ENCODE results near the gene N4BP3. TPM values are rescaled to one million over a fixed set of nuclear protein-coding genes. Genes with fewer than 3 reads are reported as not detected.

The N4BP3 gene
- total RNA-seq, 8 experiments from 2014 or later, result 0.41 to 11.4 (median 7.8) TPM

DNA sequence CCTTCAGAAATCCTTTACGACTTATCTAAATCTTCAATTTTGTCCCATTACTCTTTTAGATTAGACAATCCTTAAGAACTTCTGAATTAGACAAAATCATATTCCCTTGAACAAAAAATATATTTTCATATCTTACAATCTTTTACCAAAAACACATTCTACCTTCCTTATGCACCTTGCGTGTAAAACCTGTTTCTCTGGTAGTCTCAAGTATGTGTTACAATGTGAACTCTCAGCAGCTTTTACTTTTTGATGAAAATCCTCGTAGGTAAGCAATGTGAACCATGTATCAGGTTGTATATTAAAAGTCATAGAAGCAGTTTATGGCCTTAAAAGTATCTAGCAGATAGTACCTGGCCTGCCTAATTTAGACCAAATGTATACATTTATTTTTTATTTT, 61.1 kb downstream of the N4BP3 start:
- Histone ChIP-seq H3K4me1 (replicated peaks in 1 of 2) (no peaks in the 10 kb centered on the region), H3K27ac (no peak overlapping the region), H3K4me3 (no peak overlapping the region)
- in situ Hi-C loops (cut with MboI; ENCODE audit: low pct_unique_long_range_greater_than_20kb in 2 of 9, low sequenced_read_pairs in 9 of 9, unreplicated experiment in 9 of 9), result loop anchor here in 4 of 9 experiments (25.0 kb wide), 2 partner anchors 112 to 562 kb away; partner anchors contain the start of gene B4GALT7 (in 1 of the 4)
- no peak for ATAC-seq (replicated peaks in 6 of 8)
- 46 to 100% (median 83%) methylated on average over 1 to 3 of the region's 3 CpGs; no CpG with 5 or more reads in 1 of the 10 experiments for WGBS, 10 experiments

Other genes starting within 250 kb of the N4BP3 start
- gene PROP1, start 117.3 kb upstream of the N4BP3 start, total RNA-seq, result under 1 TPM in 5 of 8 experiments, not detected in 3; 0.13 to 0.85 (median 0.41) TPM
- 10 to 100 TPM; 12.4 to 34.7 (median 21.0) TPM for gene RMND5B, start 17.5 kb downstream of the N4BP3 start, total RNA-seq
- 100 to 1,000 TPM; 135 to 290 (median 207) TPM for gene NHP2, start 40.4 kb downstream of the N4BP3 start, total RNA-seq
- gene GMCL2, start 73.8 kb downstream of the N4BP3 start, total RNA-seq, result under 1 TPM in 3 of 8 experiments, not detected in 5; 0.08 to 0.24 (median 0.14) TPM
- 100 to 1,000 TPM in 3 of 8 experiments, 10 to 100 TPM in 5; 64.2 to 234 (median 93.2) TPM for gene HNRNPAB, start 91.0 kb downstream of the N4BP3 start, total RNA-seq
- gene PHYKPL, start 119.3 kb downstream of the N4BP3 start, total RNA-seq, result 100 to 1,000 TPM in 1 of 8 experiments, 10 to 100 TPM in 6, 1 to 10 TPM in 1; 7.9 to 141 (median 19.7) TPM